Transverse colon (tissue), 4 donors: ENCODE data around the gene PHF23. TPM values are rescaled to one million over a fixed set of nuclear protein-coding genes. Genes with fewer than 3 reads are reported as not detected.
A peak's percentile ranks its signal among the peaks of the same experiment; 100 is the strongest.

ENCODE experiments used
- DNase-seq: peaks from one replicate; pipeline ENCODE4 v3.0.0-alpha.2; 2019
- H3K27ac ChIP-seq, 4 donors: fragments of 200-600 bp; sonication (generic); 2 replicates each; pipeline ENCODE4 v1.5.1; 2016 to 2018; ENCODE audit warnings: inconsistent platforms in 4 of 4
- H3K27me3 ChIP-seq: fragments of 200-600 bp; sonication (generic); 2 replicates; pipeline ENCODE4 v1.5.1; 2017; ENCODE audit warnings: inconsistent platforms
- H3K36me3 ChIP-seq, 4 donors: fragments of 200-600 bp; sonication (generic); 2 replicates each; pipeline ENCODE4 v1.5.1; 2017 to 2019; ENCODE audit warnings: inconsistent platforms in 4 of 4
- H3K4me1 ChIP-seq, 4 donors: fragments of 200-600 bp; sonication (generic); 2 replicates each; pipeline ENCODE4 v1.5.1; 2017 to 2020; ENCODE audit warnings: inconsistent platforms in 4 of 4
- H3K4me3 ChIP-seq, 4 donors: fragments of 200-600 bp; sonication (generic); 1 replicate in 1 of 4; 2 replicates in 3 of 4; pipeline versions ENCODE4 v1.5.1 to v1.6.1; 2017 to 2019; ENCODE audit warnings: inconsistent platforms in 4 of 4
- H3K9me3 ChIP-seq, 2 donors: fragments of 200-600 bp; sonication (generic); 2 replicates each; pipeline ENCODE4 v1.5.1; 2017 to 2019; ENCODE audit warnings: inconsistent platforms in 2 of 2
- EP300 ChIP-seq: sonication (generic); formaldehyde crosslinking; IDR thresholded peaks from one replicate; pipeline ENCODE4 v1.6.1; 2017; ENCODE audit warnings: antibody characterized with exemption, low read depth
- POLR2A ChIP-seq: fragments of 450-650 bp; IDR thresholded peaks from one replicate; pipeline ENCODE4 v1.6.1; 2016; ENCODE audit warnings: antibody characterized with exemption, mild to moderate bottlenecking, moderate library complexity
- POLR2AphosphoS5 ChIP-seq, 3 donors: sonication (generic); formaldehyde crosslinking; IDR thresholded peaks; one replicate each; pipeline ENCODE4 v1.6.1; 2016; ENCODE audit warnings: antibody characterized with exemption in 3 of 3
- WGBS, 2 donors: methylation state at CpG; one replicate each; pipeline ENCODE4 v1.1.5; 2018; ENCODE audit warnings: low coverage in 1 of 2; 5-methylcytosine and 5-hydroxymethylcytosine counted together
- in situ Hi-C, 4 donors: fragments of 200-750 bp; cut with MboI; loops; one replicate each; pipeline versions ENCODE4 v1.15.0 to v1.15.1; 2017; ENCODE audit warnings: low sequenced_read_pairs in 3 of 4, low pct_ligation_motif_present in 1 of 4, low pct_unique_long_range_greater_than_20kb in 1 of 4
- intact Hi-C: fragments of 100-400 bp; cut with DNase I; formaldehyde crosslinking; loops from one replicate; pipeline ENCODE4 v1.15.1; 2023; ENCODE audit warnings: low total_unique reads
- total RNA-seq, 4 donors: library from RNA; depleted of rRNA; stranded (reverse); fragments of >200 nt; gene quantifications; one replicate each; pipeline ENCODE4 v1.1.0, GENCODE V29; 2016
- TF ChIP-seq, protein P1 (sequence below), 5 experiments: fragments of 200-600 bp in 3 of 5; fragments of 450-650 bp in 2 of 5; sonication (generic) in 3 of 5; IDR thresholded peaks; 1 replicate in 2 of 5; 2 replicates in 3 of 5; pipeline ENCODE4 v1.5.1; 2016 to 2017; ENCODE audit warnings: antibody characterized with exemption in 5 of 5, inconsistent platforms in 3 of 5, mild to moderate bottlenecking in 2 of 5, moderate library complexity in 1 of 5

PHF23 gene
- total RNA-seq, 4 donors from 2014 or later = 20.6 to 33.5 (median 27.8) TPM

DNA sequence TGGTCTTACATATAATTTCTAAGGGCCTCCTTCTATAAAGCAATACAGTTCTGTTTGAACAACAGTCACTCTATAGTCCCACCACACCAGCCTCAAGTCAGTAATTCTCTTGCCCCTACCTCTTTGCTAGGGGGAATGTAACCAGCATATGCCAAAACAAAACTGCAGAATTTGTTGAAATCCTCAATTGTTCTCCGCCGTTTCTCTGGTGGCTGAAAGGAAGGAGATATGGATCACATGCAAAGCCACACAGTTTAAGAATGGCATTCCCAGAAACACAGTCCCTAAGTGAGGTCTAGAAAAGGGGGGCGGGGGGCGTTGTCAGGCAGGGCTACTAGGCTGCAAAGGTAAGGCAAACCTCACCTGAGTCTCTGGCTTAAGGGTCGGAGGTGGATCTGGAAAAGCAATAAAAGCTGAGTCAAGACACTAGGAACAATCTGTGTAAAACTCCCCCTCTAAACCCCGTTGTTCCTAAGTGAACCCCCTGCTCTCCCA lies 1.9 kb downstream of the PHF23 start:
- Histone ChIP-seq H3K27ac (peak overlapping the region; percentile 96 to 98 (median 96)), H3K36me3 (peaks cover 0 to 9% (median 4%) of the 10 kb centered on the region in 4 donors), H3K9me3 (no peaks in the 10 kb centered on the region), H3K4me1 (peaks cover 36 to 65% (median 51%) of the 10 kb centered on the region in 4 donors), H3K4me3 (peak overlapping the region; percentile 81 to 90 (median 86)), H3K27me3 (no peaks in the 10 kb centered on the region)
- 13 to 25% methylated on average over 2 to 6 of the region's 6 CpGs for WGBS, 2 donors
- in situ Hi-C loops (loop anchor here in 1 of 4 donors (25.0 kb wide), 1 partner anchor 900 kb away; no protein-coding TSS in a partner anchor), intact Hi-C loops (no loop called here)
- no peak for DNase-seq
- no peak for TF ChIP-seq EP300
- TF ChIP-seq POLR2A = no peak
- TF ChIP-seq POLR2AphosphoS5 (IDR thresholded peaks at IDR 0.05) = no peak
- TF ChIP-seq, protein P1, sequence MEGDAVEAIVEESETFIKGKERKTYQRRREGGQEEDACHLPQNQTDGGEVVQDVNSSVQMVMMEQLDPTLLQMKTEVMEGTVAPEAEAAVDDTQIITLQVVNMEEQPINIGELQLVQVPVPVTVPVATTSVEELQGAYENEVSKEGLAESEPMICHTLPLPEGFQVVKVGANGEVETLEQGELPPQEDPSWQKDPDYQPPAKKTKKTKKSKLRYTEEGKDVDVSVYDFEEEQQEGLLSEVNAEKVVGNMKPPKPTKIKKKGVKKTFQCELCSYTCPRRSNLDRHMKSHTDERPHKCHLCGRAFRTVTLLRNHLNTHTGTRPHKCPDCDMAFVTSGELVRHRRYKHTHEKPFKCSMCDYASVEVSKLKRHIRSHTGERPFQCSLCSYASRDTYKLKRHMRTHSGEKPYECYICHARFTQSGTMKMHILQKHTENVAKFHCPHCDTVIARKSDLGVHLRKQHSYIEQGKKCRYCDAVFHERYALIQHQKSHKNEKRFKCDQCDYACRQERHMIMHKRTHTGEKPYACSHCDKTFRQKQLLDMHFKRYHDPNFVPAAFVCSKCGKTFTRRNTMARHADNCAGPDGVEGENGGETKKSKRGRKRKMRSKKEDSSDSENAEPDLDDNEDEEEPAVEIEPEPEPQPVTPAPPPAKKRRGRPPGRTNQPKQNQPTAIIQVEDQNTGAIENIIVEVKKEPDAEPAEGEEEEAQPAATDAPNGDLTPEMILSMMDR (IDR thresholded peaks at IDR 0.05) = no peak

DNA sequence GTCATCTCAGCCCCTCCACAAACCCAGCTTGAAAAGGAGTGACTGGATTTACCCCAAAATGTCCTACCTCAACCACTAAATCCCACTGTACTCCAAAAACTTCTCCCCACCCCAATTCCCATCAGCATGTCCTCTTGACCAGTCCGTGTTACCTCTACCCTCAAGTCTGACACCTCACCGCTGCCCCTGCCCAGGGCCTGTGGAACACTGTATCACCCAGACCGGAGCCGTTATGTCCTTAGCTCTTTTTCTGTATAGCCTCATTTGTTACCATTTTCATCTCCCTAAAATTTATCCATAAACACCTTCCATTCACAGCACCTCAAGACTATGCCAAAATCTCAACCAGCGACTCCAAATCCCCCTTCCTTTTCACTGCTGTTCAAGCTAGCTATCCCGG lies 2.4 kb downstream of the PHF23 start:
- intact Hi-C loops = no loop called here
- H3K4me3 ChIP-seq = no peak overlapping the region
- H3K27me3 ChIP-seq = no peaks in the 10 kb centered on the region
- no peaks in the 10 kb centered on the region for H3K9me3 ChIP-seq
- peaks cover 42 to 69% (median 55%) of the 10 kb centered on the region in 4 donors for H3K4me1 ChIP-seq
- H3K36me3 ChIP-seq = peaks cover 0 to 9% (median 4%) of the 10 kb centered on the region in 4 donors
- 78 to 81% methylated on average over 4 to 6 of the region's 6 CpGs for WGBS, 2 donors
- H3K27ac ChIP-seq = peak overlapping the region; percentile 96 to 98 (median 96)
- in situ Hi-C loops = loop anchor here in 1 of 4 donors (25.0 kb wide), 1 partner anchor 900 kb away; no protein-coding TSS in a partner anchor
- DNase-seq = no peak
- no peak for TF ChIP-seq POLR2A
- TF ChIP-seq, protein P1 (IDR thresholded peaks at IDR 0.05) = no peak
- TF ChIP-seq POLR2AphosphoS5 (IDR thresholded peaks at IDR 0.05) = no peak
- TF ChIP-seq EP300 = no peak

DNA sequence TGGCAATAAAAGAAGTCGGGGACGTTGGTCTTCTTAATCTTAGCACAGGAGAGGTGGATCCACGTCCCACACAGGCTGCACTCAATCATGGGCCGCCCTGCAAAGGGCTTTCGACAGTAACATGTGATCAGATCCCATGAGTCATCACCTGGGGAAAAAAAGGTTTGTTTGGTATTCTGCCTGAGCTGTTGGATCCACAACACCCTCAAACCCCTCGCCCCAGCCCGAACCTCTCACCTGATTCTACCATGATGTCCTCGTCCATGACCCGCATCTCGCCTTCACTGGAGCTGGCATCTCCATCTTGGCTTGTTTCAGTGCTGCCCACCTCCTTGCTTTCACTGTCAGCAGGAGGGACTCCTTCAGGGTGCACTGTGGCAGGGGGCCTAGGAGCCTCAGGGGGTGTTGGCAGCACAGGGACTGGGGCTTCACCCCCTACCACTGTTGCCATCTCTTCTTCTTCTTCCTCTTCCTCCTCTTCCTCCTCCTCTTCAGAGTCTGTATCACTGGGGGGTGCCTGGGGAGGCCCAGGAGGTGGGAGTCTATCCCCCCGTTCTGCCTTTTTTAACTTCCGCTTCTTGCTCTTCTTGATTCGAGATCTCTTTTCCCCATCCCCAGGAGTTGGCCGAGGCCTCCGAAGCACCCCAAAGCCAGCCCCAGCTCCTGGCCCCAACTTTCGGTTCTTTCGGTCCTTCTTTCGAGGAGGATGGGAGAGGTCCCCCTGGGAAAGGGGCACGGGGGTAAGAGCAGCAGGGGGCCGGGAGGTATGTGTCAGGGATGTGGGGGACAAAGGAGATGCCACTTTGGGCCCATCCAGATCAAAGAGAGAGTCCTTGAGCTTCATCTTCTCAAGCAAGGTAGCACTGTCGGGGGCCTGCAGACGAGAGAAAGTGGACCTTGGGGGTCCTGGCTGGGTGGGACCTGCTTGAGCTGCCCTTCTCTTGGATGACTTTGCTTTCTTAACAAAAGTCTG lies 3.3 kb downstream of the PHF23 start:
- Histone ChIP-seq H3K27me3 (no peaks in the 10 kb centered on the region), H3K36me3 (peaks cover 0 to 9% (median 4%) of the 10 kb centered on the region in 4 donors), H3K27ac (peak overlapping the region; percentile 92 to 96 (median 94)), H3K4me1 (peaks cover 40 to 67% (median 49%) of the 10 kb centered on the region in 4 donors), H3K4me3 (no peak overlapping the region), H3K9me3 (no peaks in the 10 kb centered on the region)
- intact Hi-C loops (no loop called here), in situ Hi-C loops (loop anchor here in 1 of 4 donors (25.0 kb wide), 1 partner anchor 901 kb away; no protein-coding TSS in a partner anchor)
- TF ChIP-seq, protein P1 (IDR thresholded peaks at IDR 0.05) = no peak
- no peak for TF ChIP-seq POLR2AphosphoS5 (IDR thresholded peaks at IDR 0.05)
- TF ChIP-seq POLR2A = no peak
- TF ChIP-seq EP300 = no peak
- DNase-seq = no peak
- 81 to 100% methylated on average over 5 to 22 of the region's 22 CpGs for WGBS, 2 donors
